GM21717 (cell line): ENCODE measurements around the gene WDR90.

ENCODE experiments used
- ATAC-seq: cut with Tn5 transposase; IDR thresholded peaks from one replicate; pipeline ENCODE4 v1.9.1; 2021; ENCODE audit warnings: mild to moderate bottlenecking, moderate library complexity; ENCODE audit not compliant: unreplicated experiment

The WDR90 gene

DNA sequence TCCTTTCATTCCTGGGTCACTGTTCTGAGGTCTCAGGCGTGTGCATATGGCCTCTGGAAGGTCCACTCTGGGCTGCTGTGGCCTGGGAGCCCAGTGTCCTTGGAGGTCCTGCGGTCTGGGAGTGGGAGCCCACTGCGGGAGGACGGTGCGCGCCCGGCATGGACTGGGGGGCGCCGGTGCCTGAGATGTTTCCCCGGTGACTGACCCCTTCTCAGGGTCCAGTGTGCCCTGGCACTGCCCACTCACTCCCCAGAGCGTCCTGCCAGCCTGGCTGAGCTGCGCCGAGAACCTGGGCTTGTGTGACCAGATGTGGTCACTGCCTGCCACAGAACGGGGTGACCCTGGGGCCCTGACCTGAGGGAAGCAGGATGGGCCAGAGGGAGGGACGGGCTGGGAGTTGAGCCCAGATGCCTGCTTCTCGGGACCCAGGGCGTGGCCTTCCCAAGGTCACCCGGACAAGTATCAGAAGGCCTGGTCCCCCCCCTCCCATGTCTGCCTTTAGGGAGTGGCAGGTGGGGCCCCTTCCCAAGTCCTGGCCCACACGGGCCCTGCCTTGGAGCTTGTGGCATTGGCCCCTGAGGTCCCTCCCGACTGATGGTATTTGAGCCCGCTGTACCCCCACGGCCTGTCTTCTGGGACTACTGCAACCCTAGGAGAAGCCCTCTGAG, 25.2 kb downstream of the WDR90 start:
- ATAC-seq: no peak

DNA sequence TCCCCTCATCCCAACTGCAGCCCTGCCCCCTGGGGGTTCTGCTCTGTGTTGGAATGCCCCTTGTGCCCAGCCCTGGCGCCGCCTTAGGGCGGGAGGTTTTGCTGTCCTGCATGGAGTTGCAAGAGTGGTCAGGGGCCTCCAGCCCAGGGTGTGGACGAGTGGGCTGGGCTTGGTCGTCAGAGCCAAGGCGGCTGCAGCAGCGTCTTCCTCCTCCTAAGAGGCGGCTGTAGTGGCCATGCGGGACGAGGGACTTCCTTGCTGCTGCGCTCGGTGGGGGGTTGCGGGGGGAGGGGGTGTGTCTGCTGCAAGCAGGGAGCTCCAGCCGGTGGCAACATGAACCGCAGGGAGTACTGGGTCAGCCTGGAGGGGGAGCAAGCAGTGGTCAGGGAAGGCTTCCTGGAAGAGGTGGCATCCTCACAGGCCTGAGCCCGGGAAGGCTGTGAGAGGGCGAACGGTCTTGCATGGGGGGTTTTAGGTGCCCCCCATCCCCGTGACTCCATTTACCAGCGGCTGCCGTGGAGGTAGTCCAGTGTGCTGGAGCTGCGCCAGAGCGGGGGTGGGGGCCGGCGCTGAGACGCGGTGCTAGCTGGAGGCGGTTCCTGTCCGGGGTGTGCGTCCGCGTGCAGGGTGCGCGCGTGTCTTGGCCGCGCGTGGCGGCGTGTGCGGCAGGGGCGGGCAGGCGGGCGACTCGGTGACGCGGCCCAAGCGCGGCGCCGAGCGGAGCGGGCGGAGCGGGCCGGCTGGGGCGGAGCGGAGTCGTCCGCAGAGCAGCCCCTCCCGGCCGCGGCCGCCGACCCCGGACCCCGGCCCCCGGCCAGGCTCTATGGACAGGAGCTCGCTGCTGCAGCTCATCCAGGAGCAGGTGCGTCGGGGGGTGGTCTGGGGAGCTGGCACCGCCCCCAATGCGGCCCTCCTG, 26.1 kb downstream of the WDR90 start, which contains the start of gene RHBDL1:
Gene RHBDL1, plus strand, starts transcription at position 704 of the 916 bp plus-strand sequence. Its CDS starts 120 bp downstream, at position 824.
- ATAC-seq: no peak

DNA sequence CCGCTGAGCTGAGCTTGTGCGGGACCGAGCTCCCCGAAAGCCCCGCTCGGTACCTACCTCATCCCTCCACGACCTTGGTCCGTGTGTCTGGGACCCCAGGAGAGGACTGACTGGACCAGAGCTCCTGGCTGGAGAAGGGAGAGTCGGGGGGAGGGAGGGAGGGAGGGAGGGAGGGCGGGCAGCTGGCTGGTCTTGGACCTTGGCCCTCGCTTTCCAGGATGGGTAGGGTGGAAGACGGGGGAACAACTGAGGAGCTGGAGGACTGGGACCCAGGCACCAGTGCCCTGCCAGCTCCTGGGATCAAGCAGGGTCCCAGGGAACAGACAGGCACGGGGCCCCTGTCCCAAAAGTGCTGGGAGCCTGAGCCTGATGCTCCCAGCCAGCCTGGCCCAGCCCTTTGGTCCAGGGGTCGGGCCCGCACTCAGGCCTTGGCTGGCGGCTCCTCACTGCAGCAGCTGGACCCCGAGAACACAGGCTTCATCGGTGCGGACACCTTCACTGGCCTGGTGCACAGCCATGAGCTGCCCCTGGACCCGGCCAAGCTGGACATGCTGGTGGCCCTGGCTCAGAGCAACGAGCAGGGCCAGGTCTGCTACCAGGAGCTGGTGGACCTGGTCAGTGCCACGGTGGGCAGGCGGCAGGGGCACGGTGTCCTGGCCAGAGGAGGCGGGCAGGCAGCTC, 26.9 kb downstream of the WDR90 start:
- no peak for ATAC-seq

DNA sequence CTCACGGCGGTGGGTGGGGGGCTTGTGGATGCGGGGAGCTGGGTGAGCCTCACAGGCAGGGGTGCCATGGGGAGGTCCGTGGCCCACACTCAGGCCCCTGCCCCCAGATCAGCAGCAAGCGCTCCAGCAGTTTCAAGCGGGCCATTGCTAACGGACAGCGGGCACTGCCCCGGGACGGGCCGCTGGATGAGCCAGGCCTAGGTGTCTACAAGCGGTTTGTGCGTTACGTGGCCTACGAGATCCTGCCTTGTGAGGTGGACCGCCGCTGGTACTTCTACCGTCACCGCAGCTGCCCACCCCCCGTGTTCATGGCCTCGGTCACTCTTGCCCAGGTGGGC, 27.4 kb downstream of the WDR90 start:
- ATAC-seq: no peak

DNA sequence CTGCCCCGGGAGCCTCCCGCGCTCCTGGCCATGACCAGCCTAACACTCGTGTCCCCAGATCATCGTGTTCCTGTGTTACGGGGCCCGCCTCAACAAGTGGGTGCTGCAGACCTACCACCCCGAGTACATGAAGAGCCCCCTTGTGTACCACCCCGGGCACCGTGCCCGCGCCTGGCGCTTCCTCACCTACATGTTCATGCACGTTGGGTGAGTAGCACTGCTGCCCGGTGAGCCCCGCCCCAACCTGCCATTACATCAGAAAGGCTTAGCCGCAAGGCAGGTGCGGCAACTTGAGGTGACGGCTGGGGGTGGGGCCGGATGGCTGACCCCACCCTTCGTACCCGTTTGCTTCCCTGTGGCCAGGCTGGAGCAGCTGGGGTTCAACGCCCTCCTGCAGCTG, 27.7 kb downstream of the WDR90 start:
- no peak for ATAC-seq

DNA sequence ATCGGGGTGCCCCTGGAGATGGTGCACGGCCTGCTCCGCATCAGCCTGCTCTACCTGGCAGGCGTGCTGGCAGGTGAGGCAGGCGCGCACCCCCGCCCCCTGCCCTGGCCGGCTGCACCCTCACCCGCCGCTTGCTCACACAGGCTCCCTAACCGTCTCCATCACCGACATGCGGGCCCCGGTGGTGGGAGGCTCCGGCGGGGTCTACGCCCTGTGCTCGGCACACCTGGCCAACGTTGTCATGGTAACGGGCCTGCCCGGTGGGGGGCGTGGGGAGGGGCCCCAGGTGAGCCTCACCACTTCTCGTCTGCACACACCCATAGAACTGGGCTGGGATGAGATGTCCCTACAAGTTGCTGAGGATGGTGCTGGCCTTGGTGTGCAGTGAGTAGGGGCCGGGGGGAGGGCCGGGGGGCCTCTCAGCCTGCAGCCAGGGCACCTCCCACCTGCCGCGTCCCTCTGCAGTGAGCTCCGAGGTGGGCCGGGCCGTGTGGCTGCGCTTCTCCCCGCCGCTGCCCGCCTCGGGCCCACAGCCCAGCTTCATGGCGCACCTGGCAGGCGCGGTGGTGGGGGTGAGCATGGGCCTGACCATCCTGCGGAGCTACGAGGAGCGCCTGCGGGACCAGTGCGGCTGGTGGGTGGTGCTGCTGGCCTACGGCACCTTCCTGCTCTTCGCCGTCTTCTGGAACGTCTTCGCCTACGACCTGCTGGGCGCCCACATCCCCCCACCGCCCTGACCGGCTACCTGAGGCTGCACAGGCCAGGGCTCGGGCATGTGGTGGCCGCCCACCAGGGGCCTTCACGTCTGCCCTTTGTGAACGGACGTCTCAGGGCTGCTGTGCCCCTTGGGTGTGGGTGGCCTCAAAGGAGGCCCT, 28.4 kb downstream of the WDR90 start:
- no peak for ATAC-seq

DNA sequence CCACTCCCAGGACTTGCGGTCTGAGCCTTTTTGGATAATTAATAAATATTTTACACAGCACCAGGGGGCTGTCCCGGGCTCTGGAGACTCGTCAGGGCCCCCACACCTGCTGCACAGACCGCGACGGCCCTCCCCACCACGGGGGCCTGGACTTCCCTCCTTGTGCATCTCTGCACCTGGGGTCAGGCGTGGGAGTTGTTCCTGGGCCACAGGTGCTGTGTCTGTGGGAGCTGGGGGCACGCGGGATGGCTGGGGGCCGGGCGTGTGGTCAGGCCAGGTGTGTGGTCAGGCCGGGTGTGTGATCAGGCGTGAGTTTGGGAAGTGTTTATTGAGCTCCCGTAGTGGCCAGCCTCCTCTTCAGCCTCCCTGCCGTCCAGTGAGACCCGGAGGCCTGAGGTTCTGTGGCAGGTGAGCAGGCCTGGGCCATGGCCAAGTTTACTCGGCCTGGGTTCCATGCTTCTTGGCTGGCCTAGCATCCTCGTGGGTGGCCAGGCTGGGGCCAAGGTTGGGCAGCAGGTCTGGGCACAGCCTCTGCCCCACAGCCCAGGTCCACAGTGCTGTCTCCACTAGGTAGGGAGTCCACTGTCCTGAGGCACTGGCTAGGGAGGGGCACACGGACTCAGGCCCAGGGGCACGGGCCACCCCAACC, 29.2 kb downstream of the WDR90 start:
- no peak for ATAC-seq

DNA sequence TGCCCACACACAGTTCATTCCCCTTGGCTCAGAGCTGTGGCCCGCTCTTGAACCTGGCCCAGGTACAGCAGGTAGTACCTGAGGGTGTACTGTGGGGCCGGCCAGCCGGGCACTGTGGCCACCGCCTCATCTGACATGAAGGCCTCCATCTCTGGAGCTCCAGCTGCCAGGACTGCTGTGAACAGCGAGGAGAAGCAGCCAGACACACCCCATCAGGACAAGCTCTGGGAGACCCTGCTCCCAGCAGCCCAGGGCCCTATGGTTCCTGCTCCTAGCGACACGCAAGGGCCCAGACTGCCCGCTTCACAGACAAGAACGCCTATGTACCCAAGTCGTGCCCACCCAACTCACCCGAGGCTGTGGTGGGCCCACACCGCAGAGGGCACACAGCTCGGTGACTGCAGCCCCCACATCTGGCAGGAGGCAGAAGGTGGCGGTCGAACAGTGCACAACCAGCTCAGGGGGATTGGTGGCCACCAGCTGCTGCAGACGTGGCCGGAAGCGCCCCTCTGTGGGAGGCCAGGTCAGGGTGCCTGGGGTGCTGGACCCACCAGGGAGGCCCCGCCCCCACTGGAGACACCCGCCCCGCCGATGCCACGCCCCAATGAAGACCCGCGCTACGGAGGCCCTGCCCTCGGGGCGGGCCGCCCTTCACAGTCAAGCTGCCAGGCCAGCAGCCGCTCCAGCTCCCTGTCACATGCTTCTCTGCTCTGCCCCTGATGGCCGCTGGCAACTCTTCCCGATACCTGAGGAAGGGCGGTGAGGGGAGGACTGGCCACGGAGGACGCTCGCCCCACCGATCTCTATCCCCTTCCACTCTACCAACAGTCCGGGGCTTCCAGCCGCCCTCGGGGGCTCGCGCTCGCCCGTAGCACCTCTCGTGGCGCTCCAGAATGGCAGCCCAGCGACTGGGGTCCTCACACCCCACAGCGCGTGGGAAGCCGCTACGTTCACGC, 30.0 kb downstream of the WDR90 start:
- ATAC-seq: no peak

DNA sequence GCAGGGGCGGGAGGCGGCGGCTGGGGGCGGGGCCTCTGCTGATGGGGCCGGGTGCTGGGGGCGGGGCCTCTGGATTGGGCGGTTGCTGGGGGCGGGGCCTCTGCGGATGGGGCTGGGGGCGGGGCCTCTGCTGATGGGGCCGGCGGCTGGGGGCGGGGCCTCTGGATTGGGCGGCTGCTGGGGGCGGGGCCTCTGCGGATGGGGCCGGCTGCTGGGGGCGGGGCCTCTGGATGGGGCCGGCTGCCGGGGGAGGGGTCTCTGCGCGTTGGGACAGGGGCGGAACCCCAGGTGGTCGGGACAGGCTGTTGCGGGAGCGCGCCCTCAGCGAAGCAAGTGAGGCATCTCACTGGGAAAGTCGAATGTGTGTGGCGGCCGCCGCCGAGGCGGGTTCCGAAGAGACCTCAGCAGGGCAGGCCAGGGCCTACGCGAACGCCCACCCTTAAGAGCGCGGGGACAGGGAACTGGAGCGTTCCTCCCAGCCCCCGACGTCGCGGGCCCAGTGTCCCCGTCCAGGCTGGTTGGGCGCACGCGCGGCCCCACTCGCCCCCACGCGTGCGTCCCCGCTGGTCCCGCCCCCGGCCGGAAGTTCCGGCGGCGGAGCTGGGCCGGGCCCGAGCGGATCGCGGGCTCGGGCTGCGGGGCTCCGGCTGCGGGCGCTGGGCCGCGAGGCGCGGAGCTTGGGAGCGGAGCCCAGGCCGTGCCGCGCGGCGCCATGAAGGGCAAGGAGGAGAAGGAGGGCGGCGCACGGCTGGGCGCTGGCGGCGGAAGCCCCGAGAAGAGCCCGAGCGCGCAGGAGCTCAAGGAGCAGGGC, 30.9 kb downstream of the WDR90 start, which contains the start of gene STUB1:
Gene STUB1, plus strand, starts transcription at position 597 of the 811 bp plus-strand sequence. Its CDS starts 116 bp downstream, at position 713.
- peak; percentile 31 for ATAC-seq

DNA sequence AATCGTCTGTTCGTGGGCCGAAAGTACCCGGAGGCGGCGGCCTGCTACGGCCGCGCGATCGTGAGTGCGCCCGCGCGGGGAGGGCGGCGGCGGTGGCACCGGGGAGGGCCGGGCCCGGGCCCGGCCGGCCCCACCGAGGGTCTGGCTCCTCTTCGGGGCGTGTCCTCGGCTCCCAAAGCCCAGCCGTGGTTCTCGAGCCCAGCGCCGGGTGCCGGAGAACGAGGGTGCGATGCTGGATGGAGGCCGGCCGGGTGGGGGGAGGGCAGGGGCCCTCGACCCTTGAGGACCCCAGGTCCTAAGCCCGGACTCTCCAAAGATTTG, 31.4 kb downstream of the WDR90 start:
- no peak for ATAC-seq

DNA sequence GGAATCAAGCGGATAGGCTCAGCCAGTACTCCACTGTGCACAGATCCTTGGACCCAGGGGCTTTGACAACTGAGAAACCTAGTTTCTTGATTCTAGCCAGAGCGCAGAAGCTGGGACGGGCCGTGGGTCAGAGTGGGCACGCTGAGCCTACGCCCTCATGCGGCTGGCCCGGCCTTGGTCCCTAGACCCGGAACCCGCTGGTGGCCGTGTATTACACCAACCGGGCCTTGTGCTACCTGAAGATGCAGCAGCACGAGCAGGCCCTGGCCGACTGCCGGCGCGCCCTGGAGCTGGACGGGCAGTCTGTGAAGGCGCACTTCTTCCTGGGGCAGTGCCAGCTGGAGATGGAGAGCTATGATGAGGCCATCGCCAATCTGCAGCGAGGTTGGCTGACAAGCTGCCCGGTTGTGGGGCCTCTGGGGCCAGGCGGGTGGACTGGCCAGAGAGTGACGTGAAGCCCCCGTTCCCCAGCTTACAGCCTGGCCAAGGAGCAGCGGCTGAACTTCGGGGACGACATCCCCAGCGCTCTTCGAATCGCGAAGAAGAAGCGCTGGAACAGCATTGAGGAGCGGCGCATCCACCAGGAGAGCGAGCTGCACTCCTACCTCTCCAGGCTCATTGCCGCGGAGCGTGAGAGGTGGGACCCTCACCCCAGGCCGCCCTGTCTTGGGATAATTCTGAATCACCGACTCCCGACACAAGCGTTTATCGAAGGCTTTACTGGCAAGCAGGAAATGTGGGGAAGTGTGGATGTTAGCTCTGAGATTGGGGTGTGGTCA, 32.0 kb downstream of the WDR90 start:
- no peak for ATAC-seq

DNA sequence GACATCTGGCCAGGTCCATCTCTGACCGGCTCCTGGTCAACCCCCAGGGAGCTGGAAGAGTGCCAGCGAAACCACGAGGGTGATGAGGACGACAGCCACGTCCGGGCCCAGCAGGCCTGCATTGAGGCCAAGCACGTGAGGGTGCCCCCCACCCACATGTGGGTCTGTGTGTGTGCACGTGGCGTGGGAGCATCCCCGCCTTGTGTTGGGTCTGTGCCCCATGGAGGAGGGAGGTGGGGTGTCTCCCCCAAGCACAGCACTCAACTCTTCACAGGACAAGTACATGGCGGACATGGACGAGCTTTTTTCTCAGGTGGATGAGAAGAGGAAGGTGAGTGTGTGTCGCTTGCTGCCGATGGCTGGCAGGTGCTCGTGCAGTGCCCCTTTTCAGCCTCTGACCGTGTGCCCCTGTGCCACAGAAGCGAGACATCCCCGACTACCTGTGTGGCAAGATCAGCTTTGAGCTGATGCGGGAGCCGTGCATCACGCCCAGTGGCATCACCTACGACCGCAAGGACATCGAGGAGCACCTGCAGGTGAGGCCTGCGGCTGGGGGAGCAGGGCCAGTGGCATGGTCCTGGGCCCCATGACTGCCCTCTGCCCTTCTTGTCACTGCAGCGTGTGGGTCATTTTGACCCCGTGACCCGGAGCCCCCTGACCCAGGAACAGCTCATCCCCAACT, 32.7 kb downstream of the WDR90 start:
- ATAC-seq: no peak

DNA sequence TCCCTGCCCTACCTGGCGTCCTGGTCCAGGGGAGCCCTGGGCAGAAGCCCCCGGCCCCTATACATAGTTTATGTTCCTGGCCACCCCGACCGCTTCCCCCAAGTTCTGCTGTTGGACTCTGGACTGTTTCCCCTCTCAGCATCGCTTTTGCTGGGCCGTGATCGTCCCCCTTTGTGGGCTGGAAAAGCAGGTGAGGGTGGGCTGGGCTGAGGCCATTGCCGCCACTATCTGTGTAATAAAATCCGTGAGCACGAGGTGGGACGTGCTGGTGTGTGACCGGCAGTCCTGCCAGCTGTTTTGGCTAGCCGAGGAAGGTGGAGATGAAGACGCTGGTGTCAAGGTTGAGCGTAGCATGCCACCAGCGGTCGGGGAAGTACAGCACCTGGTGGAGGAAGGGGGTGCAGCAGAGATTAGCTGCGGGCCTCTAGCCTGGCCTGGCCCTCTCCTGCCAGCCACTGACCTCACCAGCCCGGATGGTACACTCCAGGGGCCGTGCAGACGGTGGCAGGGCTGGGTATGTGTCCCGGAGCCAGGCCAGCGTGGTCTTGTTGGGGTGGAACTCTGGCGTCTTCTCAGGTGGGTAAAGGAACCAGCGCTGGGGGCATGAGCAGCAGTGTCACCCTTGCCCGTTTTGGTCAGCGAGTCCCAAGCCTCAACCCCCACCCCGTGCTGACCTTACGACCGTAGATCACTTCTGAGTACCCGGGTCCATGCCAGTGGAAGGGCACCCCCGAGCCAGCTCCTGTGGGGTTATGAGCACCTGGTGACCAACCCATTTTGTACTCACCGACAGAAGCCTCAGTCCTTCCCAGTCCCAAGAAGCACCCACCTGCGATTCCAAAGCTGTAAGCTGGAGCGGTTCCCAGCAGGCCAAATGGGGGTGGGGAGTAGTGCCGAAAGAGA, 33.6 kb downstream of the WDR90 start:
- no peak for ATAC-seq

DNA sequence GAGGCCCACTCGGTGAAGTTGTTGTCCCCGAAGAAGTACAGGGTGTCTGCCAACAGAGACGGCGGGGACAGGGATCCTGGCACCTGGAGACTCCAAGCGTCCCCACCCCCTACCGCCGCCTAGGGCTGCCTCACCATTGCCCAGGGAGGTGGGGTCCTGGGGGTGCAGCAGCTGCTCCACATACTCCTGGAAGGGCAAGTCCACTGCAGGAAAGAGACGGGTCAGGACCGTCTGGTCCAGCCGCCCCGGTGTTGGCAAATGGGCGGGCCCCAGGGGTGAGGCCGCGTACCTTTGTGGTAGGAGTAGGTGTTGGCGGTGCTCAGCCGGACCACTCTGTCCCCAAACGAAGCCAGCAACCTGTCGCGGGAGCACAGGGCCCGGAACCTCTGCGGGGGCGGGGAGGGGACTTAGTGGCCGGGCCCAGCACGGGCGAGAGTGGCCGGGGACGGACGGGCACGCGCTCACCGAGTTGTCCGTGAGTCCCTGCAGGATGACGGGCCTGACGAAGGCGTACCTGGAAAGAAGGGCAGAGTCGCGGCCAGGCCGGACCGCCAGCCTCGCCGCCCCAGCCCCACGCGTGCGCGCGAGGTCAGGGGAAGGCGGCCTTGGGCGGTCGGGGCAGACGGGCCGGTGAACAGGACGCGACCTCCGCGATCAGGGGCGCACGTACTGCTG, 34.4 kb downstream of the WDR90 start:
- no peak for ATAC-seq

DNA sequence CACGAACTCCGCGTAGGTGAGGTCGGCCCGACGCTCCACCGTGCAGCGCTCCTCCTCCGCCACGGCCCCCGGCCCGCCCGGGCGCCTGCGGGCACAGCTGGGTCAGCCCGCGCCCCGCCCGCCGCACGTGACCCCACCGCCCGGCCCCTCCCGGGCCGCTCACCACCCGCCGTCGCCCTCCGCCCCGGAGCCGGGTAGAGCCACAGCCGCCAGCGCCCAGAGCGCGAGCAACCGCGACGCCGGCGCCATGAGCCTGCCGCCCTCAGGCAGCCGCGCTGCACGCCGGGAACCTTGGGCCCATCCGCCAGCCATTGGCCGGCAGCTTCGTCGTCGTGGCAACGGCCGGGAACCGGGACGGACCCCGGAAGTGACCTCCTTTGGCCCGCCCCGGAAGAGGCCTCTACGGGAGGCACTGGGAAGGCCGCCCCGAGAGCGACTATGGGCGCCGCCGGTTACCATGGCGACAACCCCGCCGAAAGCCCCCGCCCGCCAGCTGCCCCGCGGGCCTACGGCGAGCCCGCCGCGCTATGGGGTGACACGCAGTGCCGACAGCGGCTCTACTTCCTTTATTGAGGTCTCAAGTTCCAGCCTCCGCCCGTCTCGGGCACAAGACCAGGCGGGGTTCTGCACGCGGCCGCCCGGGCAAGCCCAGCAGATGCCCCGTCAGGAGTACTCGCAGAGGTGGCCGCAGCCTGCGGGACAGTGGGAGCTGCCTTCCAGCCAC, 35.1 kb downstream of the WDR90 start, which contains the start of gene JMJD8:
Gene JMJD8, minus strand, starts transcription at position 264 of the 724 bp plus-strand sequence. Its CDS starts 15 bp downstream, at position 249.
- peak; percentile 39 for ATAC-seq
